HG02759 (cell line): ENCODE measurements around the gene TGM3.
A peak's percentile ranks its signal among the peaks of the same experiment; 100 is the strongest.

Experiments
- ATAC-seq: cut with Tn5 transposase; IDR thresholded peaks from one replicate; pipeline ENCODE4 v1.9.1; 2021; ENCODE audit warnings: mild to moderate bottlenecking, moderate library complexity; ENCODE audit not compliant: unreplicated experiment

TGM3 gene

GRCh38 chr20:2283706-2284423 is 11.9 kb upstream of the TGM3 start:
- ATAC-seq: no peak

- no peak for ATAC-seq
Measured at GRCh38 chr20:2285193-2285592, 10.6 kb upstream of the TGM3 start.

- no peak for ATAC-seq
Measured at GRCh38 chr20:2285613-2286012, 10.2 kb upstream of the TGM3 start.

- ATAC-seq: no peak
Measured at GRCh38 chr20:2287504-2287903, 8.3 kb upstream of the TGM3 start.

GRCh38 chr20:2289475-2289874 is 6.3 kb upstream of the TGM3 start:
- ATAC-seq: peak; percentile 35

- ATAC-seq: no peak
Measured at GRCh38 chr20:2290486-2290885, 5.3 kb upstream of the TGM3 start.

GRCh38 chr20:2292416-2293110 is 3.2 kb upstream of the TGM3 start:
- ATAC-seq: no peak

GRCh38 chr20:2293486-2293885 is 2.3 kb upstream of the TGM3 start:
- no peak for ATAC-seq

- no peak for ATAC-seq
Measured at GRCh38 chr20:2293971-2294370, 1.8 kb upstream of the TGM3 start.

- ATAC-seq: no peak
Measured at GRCh38 chr20:2295286-2295685, 515 bp upstream of the TGM3 start.

GRCh38 chr20:2296524-2297356 is 939 bp downstream of the TGM3 start:
- ATAC-seq: no peak

- ATAC-seq: no peak
Measured at GRCh38 chr20:2297357-2297728, 1.5 kb downstream of the TGM3 start.

- ATAC-seq: no peak
Measured at GRCh38 chr20:2298116-2298515, 2.3 kb downstream of the TGM3 start.

GRCh38 chr20:2298701-2299100 is 2.9 kb downstream of the TGM3 start:
- ATAC-seq: no peak

- ATAC-seq: no peak
Measured at GRCh38 chr20:2299301-2299700, 3.5 kb downstream of the TGM3 start.

GRCh38 chr20:2300002-2300401 is 4.2 kb downstream of the TGM3 start:
- no peak for ATAC-seq

GRCh38 chr20:2300420-2300819 is 4.6 kb downstream of the TGM3 start:
- ATAC-seq: no peak

- peak; percentile 86 for ATAC-seq
Measured at GRCh38 chr20:2301164-2301622, 5.4 kb downstream of the TGM3 start.

- no peak for ATAC-seq
Measured at GRCh38 chr20:2302384-2303060, 6.7 kb downstream of the TGM3 start.

- ATAC-seq: no peak
Measured at GRCh38 chr20:2303673-2304072, 7.9 kb downstream of the TGM3 start.

GRCh38 chr20:2304180-2304579 is 8.4 kb downstream of the TGM3 start:
- ATAC-seq: no peak
